HG02981 (cell line): ENCODE data around the gene GRK4.
A peak's percentile ranks its signal among the peaks of the same experiment; 100 is the strongest.

Experiments used
- ATAC-seq: cut with Tn5 transposase; IDR thresholded peaks from one replicate; pipeline ENCODE4 v1.9.1; 2021; ENCODE audit warnings: mild to moderate bottlenecking, moderate library complexity; ENCODE audit not compliant: unreplicated experiment

Gene GRK4

GRCh38 chr4:3067473-3068001 lies 104.2 kb downstream of the GRK4 start:
- no peak for ATAC-seq

GRCh38 chr4:3069661-3070199 lies 106.4 kb downstream of the GRK4 start:
- no peak for ATAC-seq

GRCh38 chr4:3070709-3071500 lies 107.5 kb downstream of the GRK4 start:
- no peak for ATAC-seq

- no peak for ATAC-seq
These were observed 108.4 kb downstream of the GRK4 start for GRCh38 chr4:3071811-3072210.

- peak; percentile 26 for ATAC-seq
These were observed 110.0 kb downstream of the GRK4 start for GRCh38 chr4:3073158-3074077.

- ATAC-seq: peak; percentile 73
These were observed 110.9 kb downstream of the GRK4 start, which contains the start of the genes HTT and HTT-AS for GRCh38 chr4:3074078-3074845. HTT (plus strand) TSS chr4:3074681; CDS start chr4:3074826, 145 bp downstream. HTT-AS (minus strand) TSS chr4:3074538.

GRCh38 chr4:3074846-3075651 lies 111.7 kb downstream of the GRK4 start:
- peak; percentile 1 for ATAC-seq

- ATAC-seq: no peak
These were observed 112.2 kb downstream of the GRK4 start for GRCh38 chr4:3075652-3075981.

GRCh38 chr4:3077796-3078195 lies 114.4 kb downstream of the GRK4 start:
- ATAC-seq: no peak

- ATAC-seq: peak; percentile 37
These were observed 116.3 kb downstream of the GRK4 start for GRCh38 chr4:3079694-3080123.

GRCh38 chr4:3082925-3083515 lies 119.6 kb downstream of the GRK4 start:
- ATAC-seq: no peak

- no peak for ATAC-seq
These were observed 120.4 kb downstream of the GRK4 start for GRCh38 chr4:3083732-3084131.

GRCh38 chr4:3085948-3086670 lies 122.7 kb downstream of the GRK4 start:
- no peak for ATAC-seq

GRCh38 chr4:3087115-3087797 lies 123.9 kb downstream of the GRK4 start:
- ATAC-seq: no peak
